K562 (cell line): ENCODE data around the gene ASCL3. TPM values are rescaled to one million over a fixed set of nuclear protein-coding genes. Genes with fewer than 3 reads are reported as not detected.

Experiments used
- CTCFL ChIP-seq: IDR thresholded peaks from 2 replicates; pipeline ENCODE4 v1.6.1; 2011; ENCODE audit warnings: borderline replicate concordance, low read depth, mild to moderate bottlenecking, moderate library complexity, low read length; ENCODE audit not compliant: insufficient read depth, poor library complexity, severe bottlenecking
- E2F8 ChIP-seq: fragments of 450-650 bp; IDR thresholded peaks from 2 replicates; pipeline ENCODE4 v1.7.1; 2018; ENCODE audit warnings: mild to moderate bottlenecking, low read depth; ENCODE audit not compliant: partially characterized antibody
- FOS ChIP-seq: IDR thresholded peaks from 3 replicates; pipeline ENCODE4 v1.6.1; 2011; ENCODE audit not compliant: insufficient read length; ENCODE audit errors: extremely low read depth
- KHSRP ChIP-seq: fragments of 450-650 bp; IDR thresholded peaks from 2 replicates; pipeline ENCODE4 v1.6.1; 2017
- MYC ChIP-seq, 2 experiments: fragments of 250-450 bp in 1 of 2; sonication (Bioruptor Pico) in 1 of 2; IDR thresholded peaks; 2 replicates each; pipeline versions ENCODE4 v1.5.1 to v1.6.1; 2012 to 2021; ENCODE audit warnings: low read depth in 2 of 2, borderline replicate concordance in 1 of 2, improper control_type of control experiment in 1 of 2, low read length in 1 of 2, mild to moderate bottlenecking in 1 of 2, moderate library complexity in 1 of 2
- NCOA1 ChIP-seq: fragments of 450-650 bp; IDR thresholded peaks from 2 replicates; pipeline ENCODE4 v1.6.1; 2016; ENCODE audit warnings: low read depth
- ZNF274 ChIP-seq: IDR thresholded peaks from 2 replicates; pipeline ENCODE4 v1.6.1; 2011; ENCODE audit warnings: low read depth, mild to moderate bottlenecking, low read length, moderate library complexity, borderline replicate concordance
- ZNF407 ChIP-seq: fragments of 450-650 bp; IDR thresholded peaks from 2 replicates; pipeline ENCODE4 v1.6.1; 2016; ENCODE audit warnings: low read depth
- ZNF668 ChIP-seq: fragments of 250-450 bp; sonication (Bioruptor Pico); IDR thresholded peaks from 2 replicates; pipeline ENCODE4 v1.8.0; 2022; ENCODE audit warnings: mild to moderate bottlenecking, inconsistent platforms
- ZNF79 ChIP-seq: fragments of 250-450 bp; sonication (Bioruptor Pico); IDR thresholded peaks from 2 replicates; pipeline ENCODE4 v1.4.0; 2020; ENCODE audit warnings: low read depth, mild to moderate bottlenecking, moderate library complexity
- polyA plus RNA-seq, 8 experiments: library from polyadenylated mRNA; depleted of rRNA in 4 of 8; stranded (reverse) in 5 of 8; unstranded in 3 of 8; fragments of >200 nt; fragmentation: Nextera tagmentation in 2 of 8; fragmentation: Illumina TruSeq in 1 of 8; extraction: Ambion mirVana in 2 of 8; extraction: Trizol in 1 of 8; gene quantifications; 2 replicates each; pipeline versions ENCODE4 v1.2.1 to v1.2.3, GENCODE V29; 2011 to 2014; ENCODE audit warnings: inconsistent platforms in 1 of 8, missing spikeins in 1 of 8
- total RNA-seq, 7 experiments: library from RNA; depleted of rRNA in 6 of 7; stranded (reverse); fragments of >200 nt in 6 of 7; fragmentation: Illumina TruSeq in 2 of 7; extraction: Trizol in 2 of 7; gene quantifications; 2 replicates each; pipeline versions ENCODE4 v1.2.1 to v1.2.3, GENCODE V29; 2011 to 2021; ENCODE audit warnings: low replicate concordance in 1 of 7

Gene ASCL3
- total and polyA plus RNA-seq, 9 of the 15 experiments (the other 6 are each of a cell fraction or from before 2014, with no cell fraction given): not detected

GRCh38 chr11:8964324-8965320 lies 21.8 kb upstream of the ASCL3 start, which contains the start of gene TMEM9B (continued):
- TF ChIP-seq CTCFL (no peak), ZNF274 (no peak), E2F8 (peak; percentile 93), ZNF407 (no peak), MYC (IDR thresholded peaks at IDR 0.05; ENCODE audit: low read depth, low read length) (peak; percentile 71), MYC (CRISPR knock-in tag; IDR thresholded peaks at IDR 0.05; ENCODE audit: borderline replicate concordance, low read depth) (peak; percentile 61; the same call in 1 of the 2 replicates), KHSRP (peak; percentile 65; the same call in 1 of the 2 replicates), NCOA1 (0 out of 2 replicates have a peak, but pooled peaks have one; percentile 40), ZNF668 (CRISPR knock-in tag) (no peak), ZNF79 (no peak), FOS (no peak)
